PFSK-1 (cell line): Measurements from ENCODE around the gene NXPE4.

Experiments
- POLR2AphosphoS5 ChIP-seq: IDR thresholded peaks from 2 replicates; pipeline ENCODE4 v1.6.1; 2012; ENCODE audit warnings: low read depth, mild to moderate bottlenecking, control low read depth, low read length, moderate library complexity
- SIN3A ChIP-seq: IDR thresholded peaks from 2 replicates; pipeline ENCODE4 v1.6.1; 2012; ENCODE audit warnings: mild to moderate bottlenecking, low read length, moderate library complexity, borderline replicate concordance; ENCODE audit not compliant: insufficient read depth
- TF ChIP-seq, protein P1 (sequence below), 2 experiments: IDR thresholded peaks; 2 replicates each; pipeline versions ENCODE4 v1.6.1 to v1.8.0; 2011 to 2012; ENCODE audit warnings: low read depth in 2 of 2, low read length in 2 of 2, control low read depth in 1 of 2, inconsistent platforms in 1 of 2, mild to moderate bottlenecking in 1 of 2, moderate library complexity in 1 of 2; ENCODE audit not compliant: insufficient read depth in 1 of 2

- TF ChIP-seq POLR2AphosphoS5 (no peak), SIN3A (no peak)
- TF ChIP-seq, protein P1, sequence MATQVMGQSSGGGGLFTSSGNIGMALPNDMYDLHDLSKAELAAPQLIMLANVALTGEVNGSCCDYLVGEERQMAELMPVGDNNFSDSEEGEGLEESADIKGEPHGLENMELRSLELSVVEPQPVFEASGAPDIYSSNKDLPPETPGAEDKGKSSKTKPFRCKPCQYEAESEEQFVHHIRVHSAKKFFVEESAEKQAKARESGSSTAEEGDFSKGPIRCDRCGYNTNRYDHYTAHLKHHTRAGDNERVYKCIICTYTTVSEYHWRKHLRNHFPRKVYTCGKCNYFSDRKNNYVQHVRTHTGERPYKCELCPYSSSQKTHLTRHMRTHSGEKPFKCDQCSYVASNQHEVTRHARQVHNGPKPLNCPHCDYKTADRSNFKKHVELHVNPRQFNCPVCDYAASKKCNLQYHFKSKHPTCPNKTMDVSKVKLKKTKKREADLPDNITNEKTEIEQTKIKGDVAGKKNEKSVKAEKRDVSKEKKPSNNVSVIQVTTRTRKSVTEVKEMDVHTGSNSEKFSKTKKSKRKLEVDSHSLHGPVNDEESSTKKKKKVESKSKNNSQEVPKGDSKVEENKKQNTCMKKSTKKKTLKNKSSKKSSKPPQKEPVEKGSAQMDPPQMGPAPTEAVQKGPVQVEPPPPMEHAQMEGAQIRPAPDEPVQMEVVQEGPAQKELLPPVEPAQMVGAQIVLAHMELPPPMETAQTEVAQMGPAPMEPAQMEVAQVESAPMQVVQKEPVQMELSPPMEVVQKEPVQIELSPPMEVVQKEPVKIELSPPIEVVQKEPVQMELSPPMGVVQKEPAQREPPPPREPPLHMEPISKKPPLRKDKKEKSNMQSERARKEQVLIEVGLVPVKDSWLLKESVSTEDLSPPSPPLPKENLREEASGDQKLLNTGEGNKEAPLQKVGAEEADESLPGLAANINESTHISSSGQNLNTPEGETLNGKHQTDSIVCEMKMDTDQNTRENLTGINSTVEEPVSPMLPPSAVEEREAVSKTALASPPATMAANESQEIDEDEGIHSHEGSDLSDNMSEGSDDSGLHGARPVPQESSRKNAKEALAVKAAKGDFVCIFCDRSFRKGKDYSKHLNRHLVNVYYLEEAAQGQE (IDR thresholded peaks at IDR 0.05; ENCODE audit: insufficient read depth in 1 of 2, low read depth in 2 of 2, low read length in 2 of 2), result no peak
Measured at GRCh38 chr11:114617157-114618124, 21.9 kb upstream of the NXPE4 start.
